Measurements from ENCODE around the gene TMEM31. TPM values are rescaled to one million over a fixed set of nuclear protein-coding genes. Genes with fewer than 3 reads are reported as not detected.

TMEM31 gene
- total RNA-seq, 1 donor from 2014 or later = not detected

GRCh38 chrX:103718120-103718519 lies 7.4 kb downstream of the TMEM31 start:
- H3K4me1 ChIP-seq (ENCODE audit: control insufficient read depth in 3 of 3, insufficient read depth in 3 of 3, low read length in 3 of 3) = peaks cover 0 to 8% (median 2%) of the 10 kb centered on the region in 3 donors
- no peak overlapping the region for H3K9ac ChIP-seq (ENCODE audit: low read depth in 1 of 3, low read length in 3 of 3)
- no peaks in the 10 kb centered on the region for H3K36me3 ChIP-seq (ENCODE audit: control insufficient read depth in 3 of 3, insufficient read depth in 3 of 3, low read length in 3 of 3)
- H3K4me3 ChIP-seq (ENCODE audit: low read length in 3 of 3) = no peak overlapping the region
- H3K9me3 ChIP-seq (ENCODE audit: control insufficient read depth in 3 of 3, low read length in 3 of 3) = peaks cover 0 to 2% (median 0%) of the 10 kb centered on the region in 3 donors
- no peak overlapping the region for H3K27ac ChIP-seq (ENCODE audit: low read depth, low read length)
- H3K27me3 ChIP-seq (ENCODE audit: control insufficient read depth in 3 of 3, insufficient read depth in 3 of 3, low read length in 3 of 3) = peaks cover 0 to under 1% (median 0%) of the 10 kb centered on the region in 3 donors

DNA sequence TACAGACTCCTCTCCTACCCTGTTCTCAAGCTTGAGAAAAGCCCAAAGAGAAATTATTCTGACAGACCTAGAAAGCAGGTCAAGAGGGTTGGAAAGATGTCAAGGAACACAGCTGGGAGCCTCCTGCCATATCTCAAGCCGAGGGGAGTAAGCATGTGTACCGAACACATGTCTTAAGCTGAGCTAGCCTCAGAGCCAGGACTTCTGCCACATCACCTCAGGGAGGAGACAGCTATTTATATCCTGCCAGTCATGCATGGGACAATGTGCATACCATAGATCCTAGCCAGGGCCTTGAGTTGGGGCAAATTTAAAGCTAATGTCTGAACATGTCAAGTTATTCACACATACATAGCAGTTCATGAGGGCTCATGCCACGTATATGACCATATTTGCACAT lies 11.8 kb downstream of the TMEM31 start:
- peaks cover 0 to 13% (median 0%) of the 10 kb centered on the region in 3 donors for H3K27me3 ChIP-seq (ENCODE audit: control insufficient read depth in 3 of 3, insufficient read depth in 3 of 3, low read length in 3 of 3)
- no peak overlapping the region for H3K27ac ChIP-seq (ENCODE audit: low read depth, low read length)
- no peaks in the 10 kb centered on the region for H3K36me3 ChIP-seq (ENCODE audit: control insufficient read depth in 3 of 3, insufficient read depth in 3 of 3, low read length in 3 of 3)
- H3K4me1 ChIP-seq (ENCODE audit: control insufficient read depth in 3 of 3, insufficient read depth in 3 of 3, low read length in 3 of 3) = peaks cover 0 to 8% (median 2%) of the 10 kb centered on the region in 3 donors
- no peaks in the 10 kb centered on the region for H3K9me3 ChIP-seq (ENCODE audit: control insufficient read depth in 3 of 3, low read length in 3 of 3)
- H3K4me3 ChIP-seq (ENCODE audit: low read length in 3 of 3) = no peak overlapping the region
- no peak overlapping the region for H3K9ac ChIP-seq (ENCODE audit: low read depth in 1 of 3, low read length in 3 of 3)

DNA sequence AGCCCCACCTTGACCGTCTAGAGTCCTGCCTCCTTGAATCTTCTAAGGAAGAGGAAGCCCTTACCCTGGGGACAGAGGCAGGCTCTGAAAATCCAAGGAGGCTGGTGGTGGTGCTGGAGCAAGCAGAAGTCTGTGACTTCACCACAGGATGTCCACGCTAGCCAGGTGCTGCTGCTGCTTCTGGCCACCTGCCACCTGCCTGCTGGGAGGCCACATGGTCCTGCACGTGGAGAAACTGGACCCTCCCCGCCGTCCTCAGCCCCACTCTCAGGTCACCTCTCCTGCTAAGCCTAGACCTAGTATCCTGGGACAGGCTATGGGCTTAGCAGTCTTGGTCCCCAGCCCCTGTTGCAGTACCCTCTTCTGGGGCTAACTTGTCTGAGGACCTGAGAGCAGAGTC lies 15.8 kb downstream of the TMEM31 start:
- Histone ChIP-seq H3K4me3 (ENCODE audit: low read length in 3 of 3) (no peak overlapping the region), H3K27me3 (ENCODE audit: control insufficient read depth in 3 of 3, insufficient read depth in 3 of 3, low read length in 3 of 3) (peaks cover 0 to 28% (median 0%) of the 10 kb centered on the region in 3 donors), H3K4me1 (ENCODE audit: control insufficient read depth in 3 of 3, insufficient read depth in 3 of 3, low read length in 3 of 3) (peaks cover 4 to 11% (median 6%) of the 10 kb centered on the region in 3 donors), H3K36me3 (ENCODE audit: control insufficient read depth in 3 of 3, insufficient read depth in 3 of 3, low read length in 3 of 3) (no peaks in the 10 kb centered on the region), H3K27ac (ENCODE audit: low read depth, low read length) (no peak overlapping the region), H3K9me3 (ENCODE audit: control insufficient read depth in 3 of 3, low read length in 3 of 3) (no peaks in the 10 kb centered on the region), H3K9ac (ENCODE audit: low read depth in 1 of 3, low read length in 3 of 3) (no peak overlapping the region)

DNA sequence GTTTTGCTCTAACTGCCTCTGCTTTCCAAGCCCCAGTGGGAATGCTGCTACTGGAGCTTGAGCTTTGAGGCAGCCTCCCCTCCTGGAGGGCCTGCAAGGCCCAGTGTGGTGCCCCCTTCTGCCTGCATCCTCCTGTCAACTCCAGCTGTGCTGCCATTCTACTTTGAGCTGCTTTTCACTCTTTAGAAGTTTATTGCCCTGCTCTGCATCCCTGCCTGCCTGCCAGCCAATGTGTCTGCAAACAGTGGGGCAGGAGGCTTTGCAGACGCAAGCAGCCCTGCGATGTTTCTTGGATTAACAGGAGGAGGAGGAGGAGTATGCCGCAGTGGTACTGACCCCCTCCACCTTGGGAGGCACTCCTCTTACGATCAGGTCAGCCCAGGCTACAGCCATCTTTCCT lies 16.4 kb downstream of the TMEM31 start:
- H3K4me3 ChIP-seq (ENCODE audit: low read length in 3 of 3) = no peak overlapping the region
- peaks cover 0 to 28% (median 0%) of the 10 kb centered on the region in 3 donors for H3K27me3 ChIP-seq (ENCODE audit: control insufficient read depth in 3 of 3, insufficient read depth in 3 of 3, low read length in 3 of 3)
- no peak overlapping the region for H3K9ac ChIP-seq (ENCODE audit: low read depth in 1 of 3, low read length in 3 of 3)
- H3K9me3 ChIP-seq (ENCODE audit: control insufficient read depth in 3 of 3, low read length in 3 of 3) = no peaks in the 10 kb centered on the region
- no peak overlapping the region for H3K27ac ChIP-seq (ENCODE audit: low read depth, low read length)
- no peaks in the 10 kb centered on the region for H3K36me3 ChIP-seq (ENCODE audit: control insufficient read depth in 3 of 3, insufficient read depth in 3 of 3, low read length in 3 of 3)
- H3K4me1 ChIP-seq (ENCODE audit: control insufficient read depth in 3 of 3, insufficient read depth in 3 of 3, low read length in 3 of 3) = peaks cover 6 to 11% (median 6%) of the 10 kb centered on the region in 3 donors

DNA sequence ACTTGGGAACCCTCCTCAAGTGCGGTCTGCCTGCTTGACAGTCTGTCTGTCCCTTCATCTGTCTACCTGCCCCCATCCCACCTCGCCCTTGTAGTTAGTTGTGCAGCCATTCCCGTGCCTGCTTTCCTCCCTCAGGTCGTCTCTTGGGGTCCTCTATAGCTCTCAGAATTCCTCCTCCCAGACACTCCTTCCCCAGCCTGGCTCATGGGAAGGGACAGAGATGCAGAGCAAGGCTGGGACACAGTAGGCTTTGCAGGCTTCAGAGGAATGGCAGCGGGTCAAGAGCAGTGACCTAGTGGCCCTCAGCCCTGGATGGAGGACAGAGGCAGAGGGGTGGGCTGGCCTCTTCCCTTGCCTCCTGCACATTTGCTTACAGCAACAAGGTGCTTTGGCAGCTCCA lies 18.3 kb downstream of the TMEM31 start:
- Histone ChIP-seq H3K36me3 (ENCODE audit: control insufficient read depth in 3 of 3, insufficient read depth in 3 of 3, low read length in 3 of 3) (no peaks in the 10 kb centered on the region), H3K27ac (ENCODE audit: low read depth, low read length) (no peak overlapping the region), H3K4me3 (ENCODE audit: low read length in 3 of 3) (no peak overlapping the region), H3K9me3 (ENCODE audit: control insufficient read depth in 3 of 3, low read length in 3 of 3) (no peaks in the 10 kb centered on the region), H3K4me1 (ENCODE audit: control insufficient read depth in 3 of 3, insufficient read depth in 3 of 3, low read length in 3 of 3) (peaks cover 3 to 6% (median 4%) of the 10 kb centered on the region in 3 donors), H3K9ac (ENCODE audit: low read depth in 1 of 3, low read length in 3 of 3) (no peak overlapping the region), H3K27me3 (ENCODE audit: control insufficient read depth in 3 of 3, insufficient read depth in 3 of 3, low read length in 3 of 3) (peaks cover 0 to 30% (median 0%) of the 10 kb centered on the region in 3 donors)

- peaks cover 3 to 6% (median 4%) of the 10 kb centered on the region in 3 donors for H3K4me1 ChIP-seq (ENCODE audit: control insufficient read depth in 3 of 3, insufficient read depth in 3 of 3, low read length in 3 of 3)
- H3K36me3 ChIP-seq (ENCODE audit: control insufficient read depth in 3 of 3, insufficient read depth in 3 of 3, low read length in 3 of 3) = no peaks in the 10 kb centered on the region
- peaks cover 0 to 26% (median 0%) of the 10 kb centered on the region in 3 donors for H3K27me3 ChIP-seq (ENCODE audit: control insufficient read depth in 3 of 3, insufficient read depth in 3 of 3, low read length in 3 of 3)
- H3K9ac ChIP-seq (ENCODE audit: low read depth in 1 of 3, low read length in 3 of 3) = no peak overlapping the region
- H3K27ac ChIP-seq (ENCODE audit: low read depth, low read length) = no peak overlapping the region
- H3K9me3 ChIP-seq (ENCODE audit: control insufficient read depth in 3 of 3, low read length in 3 of 3) = no peaks in the 10 kb centered on the region
- no peak overlapping the region for H3K4me3 ChIP-seq (ENCODE audit: low read length in 3 of 3)
Observed at GRCh38 chrX:103730147-103730795, 19.6 kb downstream of the TMEM31 start.

DNA sequence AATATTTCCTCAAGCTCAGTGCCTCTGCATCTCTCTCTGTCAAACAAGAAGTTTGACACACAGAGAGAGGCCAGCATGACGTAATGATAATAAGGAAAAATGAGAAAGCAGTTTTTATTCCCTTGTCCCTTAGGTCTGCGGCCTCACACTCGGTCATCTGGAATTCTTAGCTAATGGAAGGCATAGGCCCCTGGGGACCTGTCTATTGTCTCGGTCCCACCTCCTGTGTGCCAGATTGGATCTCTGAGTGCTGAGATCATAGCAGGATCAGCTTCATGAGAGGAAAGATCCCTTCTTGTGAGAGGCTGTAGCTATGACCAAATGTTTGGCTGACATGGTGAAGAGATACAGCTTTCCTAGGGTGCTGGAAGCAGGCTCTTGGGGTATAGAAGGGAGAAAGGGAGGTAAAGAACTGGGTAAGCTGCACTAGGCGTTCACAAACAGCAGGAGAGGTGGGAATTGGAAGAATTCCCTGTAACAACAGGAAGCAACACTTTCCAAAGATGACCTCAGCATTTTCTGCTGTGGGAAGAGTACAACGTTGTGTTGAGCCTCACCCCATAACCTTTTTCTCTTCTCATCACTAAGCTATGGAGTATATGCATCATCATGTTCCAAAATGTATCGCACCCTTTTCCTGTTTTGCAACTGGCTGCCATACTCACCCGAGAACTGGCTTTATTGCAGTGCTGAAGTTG lies 20.2 kb downstream of the TMEM31 start:
- Histone ChIP-seq H3K9ac (ENCODE audit: low read depth in 1 of 3, low read length in 3 of 3) (no peak overlapping the region), H3K4me1 (ENCODE audit: control insufficient read depth in 3 of 3, insufficient read depth in 3 of 3, low read length in 3 of 3) (peaks cover 3 to 6% (median 4%) of the 10 kb centered on the region in 3 donors), H3K36me3 (ENCODE audit: control insufficient read depth in 3 of 3, insufficient read depth in 3 of 3, low read length in 3 of 3) (no peaks in the 10 kb centered on the region), H3K9me3 (ENCODE audit: control insufficient read depth in 3 of 3, low read length in 3 of 3) (no peaks in the 10 kb centered on the region), H3K4me3 (ENCODE audit: low read length in 3 of 3) (no peak overlapping the region), H3K27ac (ENCODE audit: low read depth, low read length) (no peak overlapping the region), H3K27me3 (ENCODE audit: control insufficient read depth in 3 of 3, insufficient read depth in 3 of 3, low read length in 3 of 3) (peaks cover 0 to 23% (median 0%) of the 10 kb centered on the region in 3 donors)

DNA sequence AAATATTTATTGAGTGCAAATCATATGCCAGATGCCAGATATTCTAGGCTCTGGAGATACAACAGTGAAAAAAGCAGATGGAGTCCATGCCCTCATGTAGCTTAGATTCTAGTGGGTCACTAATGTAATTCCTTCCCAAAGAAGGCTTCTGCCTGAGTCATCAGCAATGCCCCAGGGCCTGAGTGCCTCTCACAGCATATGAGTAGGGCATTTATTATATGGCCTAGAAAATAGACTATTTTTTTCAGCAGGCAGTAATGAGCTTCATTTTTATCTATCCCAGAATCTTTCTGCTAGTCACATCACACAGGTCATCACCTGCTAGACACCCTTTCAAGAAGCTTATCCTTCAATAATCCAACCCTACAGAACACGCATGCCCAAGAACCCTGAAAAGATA lies 22.3 kb downstream of the TMEM31 start:
- Histone ChIP-seq H3K36me3 (ENCODE audit: control insufficient read depth in 3 of 3, insufficient read depth in 3 of 3, low read length in 3 of 3) (no peaks in the 10 kb centered on the region), H3K4me1 (ENCODE audit: control insufficient read depth in 3 of 3, insufficient read depth in 3 of 3, low read length in 3 of 3) (peaks cover 3 to 6% (median 4%) of the 10 kb centered on the region in 3 donors), H3K4me3 (ENCODE audit: low read length in 3 of 3) (no peak overlapping the region), H3K9me3 (ENCODE audit: control insufficient read depth in 3 of 3, low read length in 3 of 3) (no peaks in the 10 kb centered on the region), H3K27me3 (ENCODE audit: control insufficient read depth in 3 of 3, insufficient read depth in 3 of 3, low read length in 3 of 3) (peaks cover 0 to 18% (median 0%) of the 10 kb centered on the region in 3 donors), H3K27ac (ENCODE audit: low read depth, low read length) (no peak overlapping the region), H3K9ac (ENCODE audit: low read depth in 1 of 3, low read length in 3 of 3) (no peak overlapping the region)

DNA sequence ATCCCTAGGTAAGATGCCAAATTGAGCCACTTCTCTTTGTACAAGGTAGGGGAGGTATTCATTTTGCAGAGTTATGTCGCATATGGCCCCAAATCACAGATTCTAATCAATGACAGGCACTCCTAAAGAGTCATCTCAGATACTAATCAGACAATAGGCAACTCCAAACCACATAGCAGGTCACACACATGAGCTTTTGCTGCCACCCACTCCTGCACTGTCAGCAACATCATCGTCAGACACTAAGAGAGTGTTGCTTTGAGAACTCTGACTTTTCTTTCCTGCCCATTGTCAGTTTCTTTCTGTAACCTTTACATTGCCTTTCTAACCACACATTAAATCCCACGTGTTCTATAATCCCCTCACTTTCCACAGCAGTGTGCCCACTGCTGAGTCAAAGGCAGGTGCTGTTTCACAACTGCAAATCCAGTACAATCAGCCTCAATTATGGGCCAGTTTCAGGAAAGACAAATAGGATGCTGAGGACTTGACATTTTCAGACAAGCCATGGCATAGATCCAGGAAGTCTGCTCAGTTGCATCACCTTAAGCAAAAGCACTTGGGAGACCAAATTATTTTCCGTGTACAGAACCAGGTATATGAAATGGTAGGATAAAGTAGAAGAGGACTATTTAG lies 23.5 kb downstream of the TMEM31 start:
- no peaks in the 10 kb centered on the region for H3K9me3 ChIP-seq (ENCODE audit: control insufficient read depth in 3 of 3, low read length in 3 of 3)
- H3K36me3 ChIP-seq (ENCODE audit: control insufficient read depth in 3 of 3, insufficient read depth in 3 of 3, low read length in 3 of 3) = no peaks in the 10 kb centered on the region
- H3K4me3 ChIP-seq (ENCODE audit: low read length in 3 of 3) = no peak overlapping the region
- peaks cover 0 to 18% (median 0%) of the 10 kb centered on the region in 3 donors for H3K27me3 ChIP-seq (ENCODE audit: control insufficient read depth in 3 of 3, insufficient read depth in 3 of 3, low read length in 3 of 3)
- H3K27ac ChIP-seq (ENCODE audit: low read depth, low read length) = no peak overlapping the region
- peaks cover 3 to 6% (median 4%) of the 10 kb centered on the region in 3 donors for H3K4me1 ChIP-seq (ENCODE audit: control insufficient read depth in 3 of 3, insufficient read depth in 3 of 3, low read length in 3 of 3)
- no peak overlapping the region for H3K9ac ChIP-seq (ENCODE audit: low read depth in 1 of 3, low read length in 3 of 3)

GRCh38 chrX:103737696-103738095 lies 27.0 kb downstream of the TMEM31 start:
- Histone ChIP-seq H3K36me3 (ENCODE audit: control insufficient read depth in 3 of 3, insufficient read depth in 3 of 3, low read length in 3 of 3) (no peaks in the 10 kb centered on the region), H3K9ac (ENCODE audit: low read depth in 1 of 3, low read length in 3 of 3) (no peak overlapping the region), H3K27me3 (ENCODE audit: control insufficient read depth in 3 of 3, insufficient read depth in 3 of 3, low read length in 3 of 3) (peaks cover 0 to 1% (median 0%) of the 10 kb centered on the region in 3 donors), H3K27ac (ENCODE audit: low read depth, low read length) (no peak overlapping the region), H3K9me3 (ENCODE audit: control insufficient read depth in 3 of 3, low read length in 3 of 3) (no peaks in the 10 kb centered on the region), H3K4me3 (ENCODE audit: low read length in 3 of 3) (no peak overlapping the region), H3K4me1 (ENCODE audit: control insufficient read depth in 3 of 3, insufficient read depth in 3 of 3, low read length in 3 of 3) (no peaks in the 10 kb centered on the region)

Data from skeletal muscle tissue (tissue), 4 donors.